HG03039 (cell line): ENCODE measurements around the gene SYNC.
"Not testable (repeated sequence)": the region's sequence is repeated elsewhere in the genome, so short reads cannot be mapped to it uniquely, and the experiment has no call there.

Source experiments
- ATAC-seq: cut with Tn5 transposase; IDR thresholded peaks from one replicate; pipeline ENCODE4 v1.9.1; 2021; ENCODE audit warnings: mild to moderate bottlenecking, moderate library complexity; ENCODE audit not compliant: unreplicated experiment

The SYNC gene

DNA sequence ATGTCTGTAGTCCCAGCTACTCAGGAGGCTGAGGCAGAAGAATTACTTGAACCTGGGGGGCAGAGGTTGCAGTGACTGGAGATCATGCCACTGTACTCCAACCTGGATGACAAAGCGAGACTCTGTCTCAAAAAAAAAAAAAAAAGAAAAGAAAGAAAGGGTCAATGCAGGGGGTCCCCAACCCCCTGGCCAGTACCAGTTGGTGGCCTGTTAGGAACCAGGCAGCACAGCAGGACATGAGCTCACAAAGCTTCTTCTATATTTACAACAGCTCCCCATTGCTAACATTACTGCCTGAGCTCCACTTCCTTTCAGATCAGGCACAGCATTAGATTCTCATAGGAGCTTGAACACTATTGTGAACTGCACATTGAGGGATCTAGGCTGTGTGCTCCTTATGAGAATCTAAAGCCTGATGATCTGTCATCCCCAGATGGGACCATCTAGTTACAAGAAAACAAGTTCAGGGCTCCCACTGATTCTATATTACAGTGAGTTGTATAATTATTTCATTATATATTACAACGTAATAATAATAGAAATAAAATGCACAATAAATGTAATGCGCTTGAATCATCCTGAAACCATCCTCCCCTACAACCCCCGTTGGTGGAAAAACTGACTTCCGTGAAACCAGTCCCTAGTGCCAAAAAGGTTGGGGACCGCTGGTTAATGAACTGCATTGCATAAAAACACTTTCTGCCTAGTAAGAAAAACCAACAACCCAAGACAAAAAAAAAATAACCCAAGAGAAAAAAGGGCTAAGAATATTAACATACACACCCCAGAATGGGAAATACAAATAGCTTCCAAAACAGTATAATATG is 55.0 kb downstream of the SYNC start:
- ATAC-seq: no peak

DNA sequence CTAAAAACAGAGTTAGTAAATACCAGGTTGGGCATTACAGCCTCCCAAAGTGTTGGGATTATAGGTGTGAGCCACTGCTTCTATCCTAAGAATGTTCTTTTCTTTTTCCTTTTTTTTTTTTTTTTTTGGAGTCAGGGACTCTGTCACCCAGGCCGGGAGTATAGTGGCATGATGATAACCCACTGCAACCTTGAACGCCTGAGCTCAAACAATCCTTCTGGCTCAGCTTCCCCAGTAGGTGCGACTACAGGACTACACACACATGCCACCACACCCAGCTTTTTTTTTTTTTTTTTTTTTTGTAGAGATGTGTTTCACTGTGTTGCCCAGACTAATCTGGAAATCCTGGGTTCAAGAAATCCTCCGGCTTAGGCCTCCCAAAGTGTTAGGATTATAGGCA is 58.1 kb downstream of the SYNC start:
- no peak for ATAC-seq

DNA sequence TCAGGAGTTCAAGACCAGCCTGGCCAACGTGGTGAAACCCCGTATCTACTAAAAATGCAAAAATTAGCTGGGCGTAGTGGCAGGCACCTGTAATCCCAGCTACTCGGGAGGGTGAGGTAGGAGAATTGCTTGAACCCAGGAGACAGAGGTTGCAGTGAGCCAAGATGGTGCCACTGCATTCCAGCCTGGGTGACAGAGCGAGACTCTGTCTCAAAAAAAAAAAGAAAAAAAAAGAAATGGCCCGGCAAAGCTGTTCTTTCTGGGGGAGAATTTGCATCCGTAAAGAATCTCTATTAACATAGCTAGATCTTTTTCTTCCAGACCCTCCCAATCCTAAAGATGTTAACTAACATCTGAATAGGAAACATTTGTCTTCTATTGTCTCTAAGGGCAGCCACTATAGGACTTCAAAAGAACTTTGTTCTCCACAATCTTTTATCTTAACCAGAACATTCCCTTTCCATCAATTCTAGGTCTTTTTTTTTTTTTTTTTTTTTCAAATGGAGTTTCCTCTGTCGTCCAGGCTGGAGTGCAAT is 60.2 kb downstream of the SYNC start:
- ATAC-seq: not testable (repeated sequence)

DNA sequence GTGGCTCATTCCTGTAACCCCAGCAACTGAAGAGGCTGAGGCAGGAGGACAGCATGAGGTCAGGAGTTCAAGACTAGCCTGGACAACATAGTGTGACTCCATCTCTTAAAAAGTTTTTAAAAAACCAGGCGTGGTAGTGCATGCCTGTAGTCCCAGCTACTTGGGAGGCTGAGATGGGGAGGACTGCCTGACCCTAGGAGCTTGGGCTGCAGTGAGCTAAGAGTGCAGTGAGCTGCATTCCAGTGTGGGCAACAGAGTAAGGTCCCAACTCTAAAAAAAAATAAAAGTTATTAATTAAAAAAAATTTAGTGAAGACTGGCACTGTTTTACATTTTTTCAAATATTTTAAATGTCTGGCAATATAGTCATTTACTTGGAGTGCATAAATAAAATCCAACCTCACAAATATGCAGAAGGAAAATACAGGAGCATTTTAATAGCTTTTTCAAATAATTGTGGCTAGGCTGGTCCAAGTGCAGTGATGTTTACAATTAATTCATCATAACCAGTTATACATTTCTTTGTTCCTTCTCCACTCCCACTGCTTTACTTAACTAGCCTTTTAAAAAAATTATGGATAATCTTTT is 63.0 kb downstream of the SYNC start:
- ATAC-seq: no peak

DNA sequence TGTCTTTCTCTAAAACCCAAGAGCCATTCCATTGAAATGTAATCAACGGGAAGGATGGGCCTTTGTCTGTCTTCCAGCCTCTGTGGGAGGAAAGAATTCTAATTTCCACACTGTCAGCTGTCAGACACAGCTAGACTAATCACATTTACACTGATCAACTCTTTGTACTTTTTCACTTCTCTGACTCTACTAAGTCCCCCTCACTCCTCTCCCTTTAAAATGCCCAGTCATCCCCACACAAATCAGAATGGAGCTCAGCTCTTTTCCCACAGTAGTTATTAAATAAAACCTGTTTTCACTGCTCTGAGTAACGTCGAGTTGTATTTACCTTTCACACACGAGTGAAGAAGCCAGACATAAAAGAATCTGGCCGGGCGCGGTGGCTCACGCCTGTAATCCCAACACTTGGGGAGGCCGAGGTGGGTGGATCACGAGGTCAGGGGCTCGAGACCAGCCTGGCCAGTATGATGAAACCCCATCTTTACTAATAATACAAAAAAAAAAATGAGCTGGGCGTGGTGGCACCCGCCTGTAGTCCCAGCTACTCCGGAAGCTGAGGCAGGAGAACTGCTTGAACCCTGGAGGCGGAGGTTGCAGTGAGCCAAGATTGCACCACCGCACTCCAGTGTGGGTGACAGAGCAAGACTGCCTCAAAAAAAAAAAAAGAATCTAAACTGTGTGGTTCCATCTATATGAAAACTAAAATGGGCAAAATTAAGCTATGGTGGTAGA is 65.5 kb downstream of the SYNC start:
- no peak for ATAC-seq

DNA sequence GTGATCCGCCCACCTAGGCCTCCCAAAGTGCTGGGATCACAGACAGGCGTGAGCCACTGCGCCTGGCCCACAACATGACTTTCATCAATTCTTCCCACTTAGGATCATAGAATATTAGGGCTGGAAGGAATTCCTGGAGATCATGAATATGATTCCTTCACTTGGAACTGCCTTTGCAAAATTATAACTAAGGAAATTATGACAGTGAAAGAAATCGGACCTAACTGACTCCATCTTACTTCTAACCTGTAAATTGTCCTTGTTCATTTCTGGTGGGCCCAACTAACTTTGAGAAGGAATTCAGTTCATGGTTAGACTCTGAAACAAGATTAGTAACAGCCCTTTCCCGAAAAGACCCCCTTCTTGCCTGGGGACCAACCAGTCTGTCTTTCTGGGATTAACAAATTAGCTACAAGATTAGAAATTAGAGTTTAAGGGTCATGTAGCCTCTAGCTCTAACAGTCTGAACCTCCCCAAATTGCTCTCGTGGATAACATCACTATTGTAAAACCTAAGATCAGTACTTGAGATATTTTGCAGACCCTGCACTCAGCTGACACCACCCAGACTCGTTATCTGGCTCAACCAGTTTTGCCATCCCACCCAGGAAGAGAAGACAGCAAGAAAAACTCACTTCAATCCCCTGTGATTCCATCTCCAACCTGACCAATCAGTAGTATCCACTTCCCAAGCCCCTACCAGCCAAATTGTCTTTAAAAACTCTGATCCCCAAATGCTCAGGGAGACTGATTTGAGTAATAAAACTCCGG is 66.9 kb downstream of the SYNC start:
- ATAC-seq: no peak

DNA sequence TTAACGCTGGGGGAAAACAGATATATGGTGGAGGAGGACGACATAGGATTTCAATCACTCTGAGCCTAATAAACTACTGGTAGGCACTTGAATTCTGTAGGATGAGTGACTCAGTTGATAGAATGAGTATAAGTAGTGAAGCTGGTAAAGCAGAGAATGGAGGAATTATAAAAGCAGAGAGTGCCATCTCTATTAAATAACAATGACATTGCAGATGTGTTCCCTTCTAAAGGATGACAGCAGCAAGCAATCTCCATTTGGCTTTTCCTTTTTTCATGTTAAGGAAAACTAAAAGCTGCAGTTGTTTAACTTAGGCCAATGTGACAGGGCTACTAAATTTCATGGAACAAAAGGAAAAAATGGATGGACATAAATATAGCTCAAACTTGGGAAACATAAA is 69.7 kb downstream of the SYNC start:
- ATAC-seq: no peak

DNA sequence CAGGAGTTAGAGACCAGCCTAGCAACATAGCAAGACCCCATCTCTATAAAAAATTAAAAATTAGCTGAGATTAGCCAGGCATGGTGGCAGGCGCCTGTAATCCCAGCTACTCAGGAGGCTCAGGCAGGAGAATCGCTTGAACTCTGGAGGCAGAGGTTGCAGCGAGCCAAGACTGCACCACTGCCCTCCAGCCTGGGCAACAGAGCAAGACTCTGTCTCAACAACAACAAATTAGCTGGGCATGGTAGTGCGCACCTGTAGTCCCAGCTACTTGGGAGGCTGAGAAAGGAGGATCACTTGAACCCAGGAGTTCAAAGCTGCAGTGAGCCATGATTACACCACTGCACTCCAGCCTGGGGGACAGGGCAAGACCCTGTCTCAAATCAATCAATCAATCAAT is 72.4 kb downstream of the SYNC start:
- ATAC-seq: not testable (repeated sequence)
